ENCODE data around the gene GGPS1. TPM values are rescaled to one million over a fixed set of nuclear protein-coding genes. Genes with fewer than 3 reads are reported as not detected.
"Not testable (repeated sequence)": the region's sequence is repeated elsewhere in the genome, so short reads cannot be mapped to it uniquely, and the experiment has no call there.

GGPS1 gene
- 21.1 TPM for total RNA-seq

GRCh38 chr1:235328271-235329138 lies at the start of gene GGPS1:
Gene GGPS1 (plus strand): TSS chr1:235328570. CDS start chr1:235335265, 6,695 bp downstream.
- peak; percentile 96 for ATAC-seq

- no peak for ATAC-seq
Observed at GRCh38 chr1:235278915-235279292, 49.5 kb upstream of the GGPS1 start.

- ATAC-seq: no peak
Observed at GRCh38 chr1:235279694-235280093, 48.7 kb upstream of the GGPS1 start.

GRCh38 chr1:235280467-235280866 lies 47.9 kb upstream of the GGPS1 start:
- no peak for ATAC-seq

GRCh38 chr1:235283636-235284035 lies 44.7 kb upstream of the GGPS1 start:
- ATAC-seq: not testable (repeated sequence)

GRCh38 chr1:235284231-235284769 lies 44.1 kb upstream of the GGPS1 start:
- no peak for ATAC-seq

- peak; percentile 78 for ATAC-seq
Observed at GRCh38 chr1:235286667-235287066, 41.7 kb upstream of the GGPS1 start.

- ATAC-seq: no peak
Observed at GRCh38 chr1:235287208-235287882, 41.0 kb upstream of the GGPS1 start.

- no peak for ATAC-seq
Observed at GRCh38 chr1:235289859-235290739, 38.3 kb upstream of the GGPS1 start.

GRCh38 chr1:235290740-235291502 lies 37.4 kb upstream of the GGPS1 start:
- ATAC-seq: no peak

GRCh38 chr1:235291599-235292091 lies 36.7 kb upstream of the GGPS1 start:
- ATAC-seq: no peak

GRCh38 chr1:235292790-235293189 lies 35.6 kb upstream of the GGPS1 start:
- no peak for ATAC-seq

- no peak for ATAC-seq
Observed at GRCh38 chr1:235293322-235293942, 34.9 kb upstream of the GGPS1 start.

GRCh38 chr1:235295902-235296350 lies 32.4 kb upstream of the GGPS1 start:
- peak; percentile 83 for ATAC-seq

GRCh38 chr1:235296729-235297128 lies 31.6 kb upstream of the GGPS1 start:
- no peak for ATAC-seq

- ATAC-seq: no peak
Observed at GRCh38 chr1:235297579-235297978, 30.8 kb upstream of the GGPS1 start.

- ATAC-seq: no peak
Observed at GRCh38 chr1:235298758-235299157, 29.6 kb upstream of the GGPS1 start.

- no peak for ATAC-seq
Observed at GRCh38 chr1:235299169-235299858, 29.1 kb upstream of the GGPS1 start.

- ATAC-seq: no peak
Observed at GRCh38 chr1:235302143-235302542, 26.2 kb upstream of the GGPS1 start.
